ENCODE data around the gene SLC35D1. TPM values are rescaled to one million over a fixed set of nuclear protein-coding genes. Genes with fewer than 3 reads are reported as not detected.

The SLC35D1 gene
- total and polyA plus RNA-seq, 9 of the 15 experiments (the other 6 are each of a cell fraction or from before 2014, with no cell fraction given): 2.3 to 10.4 (median 6.4) TPM

DNA sequence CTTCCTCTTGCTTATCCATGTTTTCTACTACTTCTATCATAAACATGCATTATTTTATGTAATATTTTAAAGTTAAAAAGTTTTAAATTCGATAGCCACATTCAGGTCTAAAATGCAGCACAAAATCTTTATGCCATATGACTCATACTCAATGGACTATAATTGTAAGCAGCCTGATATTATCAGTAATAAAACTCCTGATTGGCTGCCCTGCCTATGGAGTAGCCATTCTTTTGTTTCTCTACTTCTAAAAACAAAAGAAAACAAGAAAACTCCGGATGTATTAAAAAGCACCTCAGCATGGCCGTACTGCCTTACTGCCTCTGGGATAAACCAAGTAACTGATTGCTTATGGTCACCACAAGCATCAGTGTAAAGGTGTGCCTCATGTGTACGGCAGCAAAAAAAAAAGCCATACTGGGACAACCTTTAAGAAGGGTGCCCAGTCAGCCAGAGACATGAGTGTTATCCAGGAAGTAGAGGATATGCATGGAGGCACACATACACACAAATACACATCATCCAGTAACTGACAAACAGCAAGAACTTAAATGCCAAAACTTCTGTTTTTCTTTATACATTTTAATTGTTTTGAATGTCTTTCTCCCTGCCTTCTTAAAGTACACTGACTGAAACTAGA lies 9.2 kb downstream of the SLC35D1 start:
- Histone ChIP-seq H3K36me3 (ENCODE audit: control insufficient read depth, insufficient read depth, low read length) (peaks cover 85% of the 10 kb centered on the region), H3K79me2 (ENCODE audit: control insufficient read depth, insufficient read depth, low read length) (no peaks in the 10 kb centered on the region), H3K9me1 (ENCODE audit: control insufficient read depth, insufficient read depth, low read length) (no peaks in the 10 kb centered on the region), H3K27me3 (ENCODE audit: control insufficient read depth in 2 of 2, insufficient read depth in 2 of 2, low read length in 2 of 2) (no peaks in the 10 kb centered on the region), H3K4me2 (ENCODE audit: insufficient read depth, low read length) (no peak overlapping the region), H3K27ac (ENCODE audit: extremely low read depth, low read depth, low read length) (no peak overlapping the region), H3K9ac (ENCODE audit: insufficient read depth in 1 of 2, low read depth in 2 of 2, low read length in 2 of 2) (no peak overlapping the region), H3K4me3 (no peak overlapping the region), H3K4me1 (replicated peaks in 1 of 2; ENCODE audit: control insufficient read depth in 2 of 2, insufficient read depth in 2 of 2, low read length in 2 of 2) (no peaks in the 10 kb centered on the region), H4K20me1 (replicated peaks; ENCODE audit: control insufficient read depth, insufficient read depth, low read length) (no peaks in the 10 kb centered on the region), H2AFZ (ENCODE audit: low read depth, low read length) (no peak overlapping the region), H3K9me3 (replicated peaks; ENCODE audit: control insufficient read depth, insufficient read depth, low read depth, low read length) (no peaks in the 10 kb centered on the region)
- TF ChIP-seq ZNF316 (IDR thresholded peaks at IDR 0.05) (no peak), SIRT6 (IDR thresholded peaks at IDR 0.05; ENCODE audit: low read depth, low read length) (no peak), FOXK1 (CRISPR knock-in tag; IDR thresholded peaks at IDR 0.05; ENCODE audit: borderline replicate concordance) (no peak), NBN (IDR thresholded peaks at IDR 0.05; ENCODE audit: low read depth) (no peak), MTA2 (IDR thresholded peaks at IDR 0.05; ENCODE audit: low read depth) (no peak), HNRNPLL (IDR thresholded peaks at IDR 0.05; ENCODE audit: low read depth, low read length, poor library complexity, severe bottlenecking) (no peak), ZNF668 (CRISPR knock-in tag; IDR thresholded peaks at IDR 0.05) (no peak), ZNF253 (CRISPR knock-in tag; conservative IDR thresholded peaks at IDR 0.05) (no peak), ELF1 (tag; IDR thresholded peaks at IDR 0.05) (no peak), CREBBP (IDR thresholded peaks at IDR 0.05; ENCODE audit: low read depth, low read length) (no peak), SMARCB1 (IDR thresholded peaks at IDR 0.05; ENCODE audit: insufficient read length, low read depth) (no peak), PCBP2 (IDR thresholded peaks at IDR 0.05; ENCODE audit: low read depth, low read length, poor library complexity, severe bottlenecking) (no peak), CEBPG (CRISPR knock-in tag; IDR thresholded peaks at IDR 0.05) (no peak), CEBPG (tag; conservative IDR thresholded peaks at IDR 0.05 in 1 of 2, IDR thresholded peaks at IDR 0.05 in 1 of 2) (no peak), MIER1 (IDR thresholded peaks at IDR 0.05; ENCODE audit: low read depth) (no peak), MBD2 (IDR thresholded peaks at IDR 0.05; ENCODE audit: borderline replicate concordance, low read depth) (no peak)
- TF ChIP-seq, protein P1, sequence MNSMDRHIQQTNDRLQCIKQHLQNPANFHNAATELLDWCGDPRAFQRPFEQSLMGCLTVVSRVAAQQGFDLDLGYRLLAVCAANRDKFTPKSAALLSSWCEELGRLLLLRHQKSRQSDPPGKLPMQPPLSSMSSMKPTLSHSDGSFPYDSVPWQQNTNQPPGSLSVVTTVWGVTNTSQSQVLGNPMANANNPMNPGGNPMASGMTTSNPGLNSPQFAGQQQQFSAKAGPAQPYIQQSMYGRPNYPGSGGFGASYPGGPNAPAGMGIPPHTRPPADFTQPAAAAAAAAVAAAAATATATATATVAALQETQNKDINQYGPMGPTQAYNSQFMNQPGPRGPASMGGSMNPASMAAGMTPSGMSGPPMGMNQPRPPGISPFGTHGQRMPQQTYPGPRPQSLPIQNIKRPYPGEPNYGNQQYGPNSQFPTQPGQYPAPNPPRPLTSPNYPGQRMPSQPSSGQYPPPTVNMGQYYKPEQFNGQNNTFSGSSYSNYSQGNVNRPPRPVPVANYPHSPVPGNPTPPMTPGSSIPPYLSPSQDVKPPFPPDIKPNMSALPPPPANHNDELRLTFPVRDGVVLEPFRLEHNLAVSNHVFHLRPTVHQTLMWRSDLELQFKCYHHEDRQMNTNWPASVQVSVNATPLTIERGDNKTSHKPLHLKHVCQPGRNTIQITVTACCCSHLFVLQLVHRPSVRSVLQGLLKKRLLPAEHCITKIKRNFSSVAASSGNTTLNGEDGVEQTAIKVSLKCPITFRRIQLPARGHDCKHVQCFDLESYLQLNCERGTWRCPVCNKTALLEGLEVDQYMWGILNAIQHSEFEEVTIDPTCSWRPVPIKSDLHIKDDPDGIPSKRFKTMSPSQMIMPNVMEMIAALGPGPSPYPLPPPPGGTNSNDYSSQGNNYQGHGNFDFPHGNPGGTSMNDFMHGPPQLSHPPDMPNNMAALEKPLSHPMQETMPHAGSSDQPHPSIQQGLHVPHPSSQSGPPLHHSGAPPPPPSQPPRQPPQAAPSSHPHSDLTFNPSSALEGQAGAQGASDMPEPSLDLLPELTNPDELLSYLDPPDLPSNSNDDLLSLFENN (IDR thresholded peaks at IDR 0.05; ENCODE audit: low read depth in 2 of 2, low read length in 2 of 2): no peak
- in situ Hi-C loops (cut with MboI): no loop called here
- FAIRE-seq (no peak), DNase-seq (ENCODE audit: extremely low read depth in 1 of 4, low spot score in 3 of 4) (no peak), ATAC-seq (no peak)
- POLR2A ChIA-PET: no interaction called here
- intact Hi-C loops (cut with micrococcal nuclease): no loop called here
- WGBS (ENCODE audit: insufficient coverage, low coverage, missing lambda C conversion rate): 86% methylated on average over 4 of the region's 4 CpGs
- BruUV-seq (replicated peaks): no TSS peak
- CTCF ChIA-PET (ENCODE audit: low intra/inter-chr PET ratio): no interaction called here
